ENCODE measurements around the gene GSK3B.

The GSK3B gene

GRCh38 chr3:120093911-120094775 is at the start of gene GSK3B:
GSK3B (minus strand) TSS chr3:120094447; CDS start chr3:120093434, 1,013 bp downstream.
- TF ChIP-seq CTCF (IDR thresholded peaks at IDR 0.05), result no peak
- Histone ChIP-seq H3K4me3 (peak within 1 kb of the TSS; percentile 93), H3K27ac (peak within 1 kb of the TSS; percentile 99 to 100)
- peak; percentile 87 for DNase-seq (ENCODE audit: low spot score)

DNA sequence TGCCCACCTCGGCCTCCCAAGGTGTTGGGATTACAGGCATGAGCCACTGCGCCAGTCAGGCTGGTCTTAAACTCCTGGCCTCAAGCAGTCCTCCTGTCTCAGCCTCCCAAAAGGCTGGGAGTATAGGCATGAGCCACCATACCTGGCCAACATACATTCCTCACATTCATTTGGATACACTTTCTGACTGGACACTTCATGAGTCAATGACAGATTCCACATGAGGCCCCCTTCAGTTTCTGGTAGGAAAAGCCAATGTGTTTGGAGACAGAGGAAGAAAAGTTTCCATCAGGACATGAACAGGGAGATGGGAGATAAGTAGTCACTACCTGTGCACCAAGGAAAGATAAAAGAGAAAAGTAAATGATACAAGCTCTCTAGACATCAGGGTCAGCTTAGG is 49.4 kb upstream of the GSK3B start:
- Histone ChIP-seq H3K27ac (no peak overlapping the region), H3K4me3 (no peak overlapping the region)
- DNase-seq (ENCODE audit: low spot score), result no peak
- TF ChIP-seq CTCF (IDR thresholded peaks at IDR 0.05), result no peak

DNA sequence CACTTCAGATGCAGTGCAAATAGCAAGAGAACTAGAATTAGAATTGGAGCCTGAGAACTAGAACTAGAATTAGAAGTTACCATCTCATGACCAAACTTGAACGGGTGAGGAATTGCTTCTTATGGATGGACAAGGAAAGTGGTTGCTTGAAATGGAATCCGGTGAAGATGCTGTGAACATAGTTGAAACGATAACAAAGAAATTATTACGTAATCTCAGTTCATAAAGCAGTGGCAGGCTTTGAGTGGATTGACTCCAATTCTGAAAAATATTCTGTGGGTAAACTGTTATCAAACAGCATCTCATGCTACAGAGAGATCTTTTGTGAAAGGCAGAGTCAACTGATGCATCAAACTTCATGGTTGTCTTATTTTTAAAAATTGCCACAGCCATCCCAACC is 48.0 kb upstream of the GSK3B start:
- Histone ChIP-seq H3K27ac (no peak overlapping the region), H3K4me3 (no peak overlapping the region)
- TF ChIP-seq CTCF (IDR thresholded peaks at IDR 0.05), result no peak
- no peak for DNase-seq (ENCODE audit: low spot score)

DNA sequence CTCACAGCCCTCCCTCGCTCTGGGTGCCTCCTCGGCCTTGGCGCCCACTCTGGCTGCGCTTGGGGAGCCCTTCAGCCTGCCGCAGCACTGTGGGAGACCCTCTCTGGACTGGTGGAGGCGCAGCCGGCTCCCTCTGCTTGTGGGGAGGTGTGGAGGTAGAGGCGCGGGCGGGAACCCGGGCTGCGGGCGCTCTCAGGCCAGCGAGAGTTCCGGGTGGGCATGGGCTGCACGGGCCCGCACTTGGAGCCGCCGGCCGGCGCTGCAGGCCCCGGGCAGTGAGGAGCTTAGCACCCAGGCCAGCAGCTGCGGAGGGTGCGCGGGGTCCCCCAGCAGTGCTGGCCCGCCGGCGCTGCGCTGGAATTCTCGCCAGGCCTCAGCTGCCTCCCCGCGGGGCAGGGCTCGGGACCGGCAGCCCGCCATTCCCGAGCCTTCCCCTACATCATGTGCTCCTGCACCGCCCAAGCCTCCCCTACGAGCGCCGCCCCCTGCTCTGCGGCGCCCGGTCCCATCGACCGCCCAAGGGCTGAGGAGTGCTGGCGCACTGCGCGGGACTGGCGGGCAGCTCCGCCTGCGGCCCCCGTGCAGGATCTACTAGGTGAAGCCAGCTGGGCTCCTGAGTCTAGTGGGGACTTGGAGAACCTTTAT is 46.0 kb upstream of the GSK3B start:
- H3K4me3 ChIP-seq, result no peak overlapping the region
- H3K27ac ChIP-seq, result no peak overlapping the region
- TF ChIP-seq CTCF (IDR thresholded peaks at IDR 0.05), result no peak
- no peak for DNase-seq (ENCODE audit: low spot score)

GRCh38 chr3:120139140-120139539 is 44.9 kb upstream of the GSK3B start:
- TF ChIP-seq CTCF (IDR thresholded peaks at IDR 0.05), result no peak
- no peak overlapping the region for H3K27ac ChIP-seq
- no peak for DNase-seq (ENCODE audit: low spot score)
- H3K4me3 ChIP-seq, result no peak overlapping the region

DNA sequence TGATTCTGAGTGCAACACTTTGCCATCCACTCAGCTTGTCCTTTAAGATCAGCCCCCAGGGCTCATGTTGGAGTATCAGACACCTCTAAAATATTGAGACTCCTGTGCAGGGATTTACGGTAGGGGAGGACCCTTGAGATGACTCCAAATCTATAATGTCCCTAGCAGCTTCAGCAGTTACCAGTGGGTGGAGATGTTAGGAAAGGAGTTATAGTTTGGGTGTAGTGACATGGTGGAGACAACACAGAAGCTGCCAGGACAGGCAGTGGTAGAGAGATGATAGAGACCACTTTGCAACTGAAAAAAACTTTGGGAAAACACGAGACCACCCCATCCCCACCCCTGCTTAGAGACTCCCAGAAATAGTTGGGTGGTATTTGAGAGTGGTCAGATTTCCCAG is 43.3 kb upstream of the GSK3B start:
- Histone ChIP-seq H3K27ac (no peak overlapping the region), H3K4me3 (no peak overlapping the region)
- TF ChIP-seq CTCF (IDR thresholded peaks at IDR 0.05), result no peak
- DNase-seq (ENCODE audit: low spot score), result no peak

DNA sequence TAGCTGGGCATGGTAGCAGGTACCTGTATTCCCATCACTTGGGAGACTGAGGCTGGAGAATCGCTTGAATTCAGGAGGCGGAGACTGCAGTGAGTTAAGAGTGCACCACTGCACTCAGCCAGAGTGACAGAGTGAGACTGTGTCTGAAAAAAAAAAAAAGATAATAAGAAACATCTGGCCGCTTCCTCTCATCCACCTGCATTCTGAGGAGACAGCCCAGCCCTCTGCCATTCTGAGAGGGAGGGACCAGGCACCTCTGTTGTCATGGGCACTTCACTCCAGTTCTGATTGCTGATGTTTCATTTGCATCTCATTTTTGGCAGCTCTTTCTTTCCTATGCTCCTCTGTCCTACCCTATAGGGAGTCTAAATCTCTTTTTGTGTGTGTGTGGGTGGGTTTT is 36.4 kb upstream of the GSK3B start:
- no peak for TF ChIP-seq CTCF (IDR thresholded peaks at IDR 0.05)
- Histone ChIP-seq H3K27ac (no peak overlapping the region), H3K4me3 (no peak overlapping the region)
- DNase-seq (ENCODE audit: low spot score), result no peak

Measured in coronary artery (tissue), 2 donors.